ENCODE data around the gene MTUS2.

The MTUS2 gene

DNA sequence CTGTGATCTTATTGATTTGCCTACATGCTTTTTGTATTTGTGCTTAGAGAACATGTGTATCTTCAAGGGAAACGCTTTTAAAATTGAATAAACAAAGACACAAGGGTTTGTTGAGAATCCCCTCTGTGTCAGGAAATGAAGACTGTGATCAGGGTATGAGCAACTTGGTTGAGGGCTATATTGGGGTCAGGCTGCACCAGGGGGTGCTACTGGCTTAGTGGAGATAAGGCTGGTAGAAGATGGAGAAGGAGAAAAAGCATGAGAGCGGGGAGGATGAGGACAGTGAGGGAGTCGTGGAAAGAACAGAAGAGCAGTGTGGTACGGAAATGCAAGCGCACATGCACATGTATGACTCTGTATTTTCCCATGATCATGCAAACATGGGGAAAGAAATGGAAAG, 201.6 kb downstream of the MTUS2 start:
- in situ Hi-C loops (cut with HindIII; ENCODE audit: low sequenced_read_pairs) = no loop called here

DNA sequence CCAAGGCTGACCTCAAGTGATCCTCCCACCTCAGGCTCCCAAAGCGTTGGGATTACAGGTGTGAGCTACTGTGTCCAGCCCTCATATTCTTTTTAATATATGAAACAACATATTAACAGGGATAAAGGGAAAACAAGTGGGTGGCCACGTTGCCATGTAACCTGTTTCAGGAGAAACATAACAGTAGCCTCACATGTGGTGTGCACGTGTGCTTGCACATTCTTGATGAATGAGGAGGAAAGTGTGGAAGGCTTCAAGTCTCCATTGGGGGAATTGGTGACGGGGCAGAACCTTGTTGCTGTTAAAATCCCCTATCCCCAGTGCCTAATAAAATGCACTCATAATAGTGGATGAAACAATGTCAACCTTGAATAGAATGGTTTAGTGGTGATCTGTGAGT, 202.3 kb downstream of the MTUS2 start:
- in situ Hi-C loops (cut with HindIII; ENCODE audit: low sequenced_read_pairs) = no loop called here

DNA sequence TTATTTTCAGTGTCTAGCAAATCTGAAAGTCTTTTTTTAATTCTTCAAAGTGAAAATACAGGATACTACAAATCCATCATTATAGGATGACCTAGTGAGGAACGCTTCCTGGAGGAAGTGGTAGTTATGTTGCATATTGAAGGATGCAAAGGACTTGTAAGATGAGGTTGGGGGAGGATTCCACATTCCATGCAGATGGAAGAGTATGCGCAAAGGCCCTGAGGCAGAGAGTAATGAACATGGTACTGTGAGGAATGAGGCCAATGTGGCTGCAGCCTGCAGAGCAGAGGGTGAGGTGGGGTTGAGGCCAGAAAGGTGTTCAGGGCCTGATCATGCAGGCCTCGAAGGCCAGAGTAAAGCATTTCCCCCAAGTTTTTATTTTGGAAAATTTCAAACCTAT, 202.8 kb downstream of the MTUS2 start:
- in situ Hi-C loops (cut with HindIII; ENCODE audit: low sequenced_read_pairs) = no loop called here

DNA sequence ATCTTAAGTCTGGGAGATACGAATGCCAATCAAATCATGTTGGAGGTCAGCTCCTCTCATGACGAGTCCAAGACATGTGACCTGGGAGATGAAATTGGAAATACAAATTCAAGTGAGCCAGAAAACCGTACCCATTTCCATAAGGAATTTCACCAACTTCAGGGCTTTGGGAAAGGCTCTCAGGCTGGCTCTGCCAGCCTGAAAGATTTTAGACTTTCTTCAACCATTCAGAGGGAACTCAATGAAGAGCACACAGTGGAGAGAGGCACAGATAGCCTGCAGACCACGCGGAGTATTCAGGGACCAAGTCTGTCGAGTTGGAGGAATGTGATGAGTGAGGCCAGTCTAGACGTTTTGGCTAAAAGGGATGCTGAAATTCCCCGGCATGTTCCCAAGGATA, 204.6 kb downstream of the MTUS2 start:
- in situ Hi-C loops (cut with HindIII; ENCODE audit: low sequenced_read_pairs) = no loop called here

- in situ Hi-C loops (cut with HindIII; ENCODE audit: low sequenced_read_pairs) = no loop called here
Observed at GRCh38 chr13:29028868-29029267, 208.7 kb downstream of the MTUS2 start.

- in situ Hi-C loops (cut with HindIII; ENCODE audit: low sequenced_read_pairs) = no loop called here
Observed at GRCh38 chr13:29038700-29039099, 218.6 kb downstream of the MTUS2 start.

DNA sequence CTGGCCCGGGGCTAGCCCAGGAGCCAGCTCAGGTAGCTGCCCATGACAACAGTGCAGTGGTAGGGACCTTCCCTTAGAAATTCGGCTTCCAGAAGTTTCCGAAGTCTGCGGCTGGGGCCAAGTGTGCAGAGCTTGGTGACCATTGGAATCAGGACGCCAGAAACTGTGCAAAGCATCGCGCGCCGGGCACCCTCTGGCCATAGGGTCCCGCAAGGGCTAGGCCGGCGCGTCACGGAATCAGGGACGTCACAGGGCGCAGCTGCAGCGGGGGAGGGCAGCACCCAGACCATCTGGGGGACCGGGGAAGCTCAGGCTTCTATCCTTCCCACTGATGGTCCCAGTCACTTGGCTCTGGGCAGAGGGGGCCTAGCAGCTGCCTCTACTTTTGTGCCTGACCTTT, 219.1 kb downstream of the MTUS2 start:
- in situ Hi-C loops (cut with HindIII; ENCODE audit: low sequenced_read_pairs) = no loop called here

- in situ Hi-C loops (cut with HindIII; ENCODE audit: low sequenced_read_pairs) = no loop called here
Observed at GRCh38 chr13:29046588-29046987, 226.4 kb downstream of the MTUS2 start.

DNA sequence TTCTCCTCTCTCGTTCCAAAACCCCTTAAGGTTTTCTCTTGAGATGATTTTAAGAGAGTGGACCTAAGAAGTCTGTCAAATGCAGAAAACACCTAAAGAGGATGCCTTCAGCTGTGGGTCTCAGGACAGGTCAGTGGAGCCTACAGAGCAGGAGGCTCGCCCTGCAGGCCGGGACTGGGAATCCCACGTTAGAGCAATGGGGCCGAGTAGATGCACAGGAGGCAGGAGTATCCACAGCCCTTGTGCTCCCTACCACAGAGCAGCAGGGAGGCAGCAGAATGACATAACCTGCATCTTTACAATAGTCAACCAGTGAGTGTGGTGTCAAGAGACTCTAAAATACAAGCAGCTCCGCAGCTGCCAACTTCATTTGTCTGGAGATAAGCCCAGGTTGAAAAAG, 229.4 kb downstream of the MTUS2 start:
- in situ Hi-C loops (cut with HindIII; ENCODE audit: low sequenced_read_pairs) = no loop called here

DNA sequence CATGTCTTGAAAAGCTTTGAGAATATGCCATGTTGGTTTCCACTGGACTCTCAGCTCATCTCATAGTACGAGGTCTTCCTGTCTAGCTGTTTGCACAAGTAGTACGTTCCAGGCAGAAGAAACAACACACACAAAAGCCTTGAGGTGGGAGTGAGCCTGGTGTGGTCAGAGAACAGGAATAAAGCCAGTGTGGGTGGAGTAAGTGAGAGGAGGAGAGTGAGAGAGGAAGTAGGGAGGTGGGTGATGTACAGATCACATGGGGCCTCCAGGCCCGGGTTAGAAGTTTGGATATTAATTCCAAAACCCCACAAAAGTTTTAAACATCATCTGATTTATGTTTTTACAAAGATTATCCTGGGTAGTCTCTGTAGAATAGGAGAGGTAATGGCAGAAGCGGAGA, 230.6 kb downstream of the MTUS2 start:
- in situ Hi-C loops (cut with HindIII; ENCODE audit: low sequenced_read_pairs) = no loop called here

- in situ Hi-C loops (cut with HindIII; ENCODE audit: low sequenced_read_pairs) = no loop called here
Observed at GRCh38 chr13:29059800-29060199, 239.7 kb downstream of the MTUS2 start.

- in situ Hi-C loops (cut with HindIII; ENCODE audit: low sequenced_read_pairs) = no loop called here
Observed at GRCh38 chr13:29065142-29065541, 245.0 kb downstream of the MTUS2 start.

GRCh38 chr13:29067306-29067945, 247.3 kb downstream of the MTUS2 start:
- in situ Hi-C loops (cut with HindIII; ENCODE audit: low sequenced_read_pairs) = no loop called here

GRCh38 chr13:29073755-29074154, 253.6 kb downstream of the MTUS2 start:
- in situ Hi-C loops (cut with HindIII; ENCODE audit: low sequenced_read_pairs) = no loop called here

DNA sequence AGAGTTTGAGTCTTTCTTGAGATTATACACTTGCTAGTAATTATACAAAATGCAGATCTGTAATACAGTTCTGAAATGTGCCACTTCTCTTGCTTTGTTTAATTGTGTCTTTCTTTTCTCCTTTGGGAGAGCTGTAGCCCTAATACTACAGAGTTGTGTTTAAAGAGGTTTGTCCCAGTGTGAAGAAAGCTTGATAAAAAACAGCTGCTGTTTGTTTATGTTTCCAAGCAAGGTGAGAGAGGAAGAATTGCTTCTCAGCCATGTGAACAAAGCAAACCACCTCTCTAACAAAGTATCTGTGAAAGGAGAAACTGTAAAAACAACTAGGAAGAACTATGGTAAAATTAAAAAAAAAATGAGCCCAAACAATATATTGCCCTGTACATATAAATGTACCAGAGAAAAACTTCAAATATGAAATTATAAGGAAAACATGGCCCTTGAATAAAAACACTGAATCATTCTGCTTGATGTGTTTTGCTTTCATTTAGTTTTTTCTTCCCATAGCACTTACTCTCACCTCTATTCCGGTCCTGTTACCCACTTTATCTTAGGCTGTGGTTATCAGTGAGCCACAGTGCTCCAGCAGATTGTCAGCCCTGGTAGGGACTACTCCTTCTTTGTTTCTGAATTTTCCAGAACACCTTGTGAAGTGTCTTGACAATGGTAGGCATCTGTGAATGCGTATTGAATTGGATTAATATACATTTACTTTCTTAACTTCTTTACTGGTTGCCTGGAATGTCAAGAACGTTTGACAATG, 257.1 kb downstream of the MTUS2 start:
- in situ Hi-C loops (cut with HindIII; ENCODE audit: low sequenced_read_pairs) = no loop called here

DNA sequence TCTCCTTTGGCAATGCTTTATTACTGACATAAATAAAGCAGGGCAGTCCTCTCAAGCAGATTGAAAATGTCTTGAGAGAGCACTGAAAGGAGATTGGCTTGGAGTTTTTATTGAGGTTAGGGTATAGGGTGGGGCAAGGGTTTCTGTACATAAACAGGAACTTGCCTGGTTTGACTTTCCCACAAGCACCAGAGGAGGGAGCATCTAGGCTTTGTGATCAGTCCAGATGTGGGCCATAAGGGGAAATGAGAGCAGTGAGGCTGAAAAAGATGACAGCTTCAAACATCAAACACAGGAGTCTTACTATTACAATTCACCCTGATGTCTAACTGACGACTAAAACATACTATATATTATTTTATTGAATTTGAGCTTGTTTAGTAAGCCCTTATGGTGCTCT, 260.9 kb downstream of the MTUS2 start:
- in situ Hi-C loops (cut with HindIII; ENCODE audit: low sequenced_read_pairs) = no loop called here

- in situ Hi-C loops (cut with HindIII; ENCODE audit: low sequenced_read_pairs) = no loop called here
Observed at GRCh38 chr13:29081697-29082440, 261.7 kb downstream of the MTUS2 start.

GRCh38 chr13:29099781-29100406, 279.8 kb downstream of the MTUS2 start:
- in situ Hi-C loops (cut with HindIII; ENCODE audit: low sequenced_read_pairs) = no loop called here

DNA sequence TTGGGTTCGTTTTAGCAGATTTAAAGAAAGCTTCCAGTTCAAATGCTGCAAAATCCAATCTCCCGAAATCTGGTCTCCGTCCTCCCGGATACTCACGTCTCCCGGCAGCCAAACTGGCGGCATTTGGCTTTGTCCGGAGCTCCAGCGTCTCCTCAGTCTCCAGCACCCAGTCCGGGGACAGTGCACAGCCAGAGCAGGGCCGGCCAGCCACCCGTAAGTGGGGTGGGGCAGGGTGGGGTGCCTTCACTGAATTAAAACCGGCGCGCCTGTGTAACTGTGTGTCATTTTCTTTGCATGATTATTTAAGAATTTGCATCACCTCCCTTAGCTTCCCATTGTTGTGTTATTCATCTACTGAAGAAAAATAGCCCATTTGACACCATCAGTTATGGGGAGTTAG, 280.6 kb downstream of the MTUS2 start:
- in situ Hi-C loops (cut with HindIII; ENCODE audit: low sequenced_read_pairs) = no loop called here

DNA sequence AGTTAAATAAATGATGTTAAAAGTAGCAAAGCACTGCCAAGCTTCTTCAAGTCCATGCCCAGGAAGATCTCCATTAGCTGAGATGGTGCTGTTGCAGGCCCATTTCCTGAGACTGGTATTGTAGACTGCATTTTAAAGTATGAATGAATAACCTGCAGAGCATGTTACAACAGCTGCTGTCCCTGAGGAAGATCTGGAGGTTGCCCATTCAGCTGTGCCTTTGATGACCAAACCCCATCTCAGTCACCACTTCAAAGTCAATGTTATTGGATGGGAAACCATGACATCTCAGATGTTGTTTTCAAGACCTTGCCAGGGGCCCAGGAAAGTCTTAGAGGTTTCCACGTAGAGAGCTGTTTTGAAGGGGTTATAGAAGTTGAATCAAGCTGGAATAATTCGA, 281.3 kb downstream of the MTUS2 start:
- in situ Hi-C loops (cut with HindIII; ENCODE audit: low sequenced_read_pairs) = no loop called here

DNA sequence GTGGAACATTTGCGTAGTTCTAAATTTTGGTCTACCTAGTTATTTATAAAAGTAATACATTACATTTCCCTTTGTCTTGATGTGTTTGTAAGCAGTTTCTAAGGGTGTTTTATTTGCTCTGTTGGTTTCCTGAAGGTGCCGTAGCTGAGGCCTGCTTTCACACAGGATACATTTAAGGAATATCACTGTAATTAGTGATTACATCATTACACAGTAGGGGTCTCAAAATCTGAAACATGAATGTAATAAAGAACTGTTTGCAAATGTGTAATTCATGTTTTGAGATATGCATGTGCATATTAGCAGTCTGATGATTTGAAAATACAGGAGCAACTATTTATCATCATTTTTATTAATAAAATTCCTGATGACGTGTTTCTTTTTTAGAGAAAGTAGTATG, 281.8 kb downstream of the MTUS2 start:
- in situ Hi-C loops (cut with HindIII; ENCODE audit: low sequenced_read_pairs) = no loop called here

Measured in DLD1 (cell line).